Stimulated activated CD8-positive, alpha-beta memory T cell treated with anti-CD3 and anti-CD28 coated beads, Interleukin-2, amount 100 ng/mL, for 1 hour (primary cell): ENCODE data around the gene ABCC1.
"Not testable (repeated sequence)": the region's sequence is repeated elsewhere in the genome, so short reads cannot be mapped to it uniquely, and the experiment has no call there.

Experiments used
- DNase-seq, 2 donors: peaks; one replicate each; pipeline ENCODE4 v3.0.0-alpha.2; 2020; ENCODE audit warnings: low read depth in 2 of 2

ABCC1 gene

DNA sequence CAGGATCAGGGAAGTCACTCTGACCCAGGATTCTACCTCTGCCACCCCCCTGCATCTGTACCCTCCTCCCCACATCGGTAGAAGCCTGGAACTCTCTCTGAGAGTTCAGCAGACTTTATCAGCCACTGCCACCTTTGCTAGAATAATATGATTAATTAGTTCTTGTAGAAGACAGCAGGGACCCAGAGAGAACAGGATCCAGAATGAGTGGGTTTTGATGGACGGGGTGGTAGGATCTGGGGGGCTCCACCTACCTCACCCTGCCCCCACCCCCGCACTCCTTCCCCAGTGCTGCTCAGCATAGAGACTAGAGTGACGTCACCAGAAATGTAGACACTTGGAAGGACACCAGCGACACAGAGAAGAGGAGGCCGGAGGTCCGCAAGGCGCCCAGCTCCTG, 240.4 kb downstream of the ABCC1 start:
- no peak for DNase-seq

DNA sequence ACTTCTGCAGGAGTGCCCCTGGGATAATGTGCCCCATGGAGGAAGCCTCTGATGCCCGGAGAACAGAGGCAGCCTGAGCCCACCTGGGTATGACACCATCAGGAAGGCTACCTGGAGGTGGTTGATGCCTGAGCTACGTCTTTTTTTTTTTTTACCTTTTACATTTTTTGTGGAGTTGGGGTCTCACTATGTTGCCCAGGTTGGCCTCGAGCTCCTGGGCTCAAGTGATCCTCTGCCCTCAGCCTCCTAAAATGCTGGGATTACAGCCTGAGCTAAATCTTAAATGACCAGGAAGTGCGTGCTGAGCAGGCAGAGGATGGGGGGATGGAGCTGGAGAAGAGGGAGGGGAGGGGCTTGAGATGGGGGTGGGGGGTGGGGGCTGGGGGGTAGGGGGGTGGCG, 241.1 kb downstream of the ABCC1 start:
- DNase-seq, result no peak

DNA sequence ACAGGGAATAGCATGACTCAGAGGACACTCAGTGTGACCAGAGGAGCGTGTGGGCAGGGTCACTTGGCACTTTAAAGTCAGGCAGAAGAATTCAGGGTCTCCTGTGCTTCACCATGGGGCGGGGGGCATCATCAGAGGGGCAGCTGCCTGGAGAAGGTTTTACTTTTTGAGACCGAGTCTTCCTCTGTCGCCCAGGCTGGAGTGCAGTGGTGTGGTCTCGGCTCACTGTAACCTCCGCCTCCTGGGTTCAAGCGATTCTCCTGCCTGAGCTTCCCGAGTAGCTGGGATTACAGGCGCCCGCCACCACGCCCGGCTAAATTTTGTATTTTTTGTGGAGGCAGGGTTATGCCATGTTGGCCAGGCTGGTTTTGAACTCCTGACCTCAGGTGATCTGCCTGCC, 241.6 kb downstream of the ABCC1 start:
- DNase-seq, result not testable (repeated sequence)

DNA sequence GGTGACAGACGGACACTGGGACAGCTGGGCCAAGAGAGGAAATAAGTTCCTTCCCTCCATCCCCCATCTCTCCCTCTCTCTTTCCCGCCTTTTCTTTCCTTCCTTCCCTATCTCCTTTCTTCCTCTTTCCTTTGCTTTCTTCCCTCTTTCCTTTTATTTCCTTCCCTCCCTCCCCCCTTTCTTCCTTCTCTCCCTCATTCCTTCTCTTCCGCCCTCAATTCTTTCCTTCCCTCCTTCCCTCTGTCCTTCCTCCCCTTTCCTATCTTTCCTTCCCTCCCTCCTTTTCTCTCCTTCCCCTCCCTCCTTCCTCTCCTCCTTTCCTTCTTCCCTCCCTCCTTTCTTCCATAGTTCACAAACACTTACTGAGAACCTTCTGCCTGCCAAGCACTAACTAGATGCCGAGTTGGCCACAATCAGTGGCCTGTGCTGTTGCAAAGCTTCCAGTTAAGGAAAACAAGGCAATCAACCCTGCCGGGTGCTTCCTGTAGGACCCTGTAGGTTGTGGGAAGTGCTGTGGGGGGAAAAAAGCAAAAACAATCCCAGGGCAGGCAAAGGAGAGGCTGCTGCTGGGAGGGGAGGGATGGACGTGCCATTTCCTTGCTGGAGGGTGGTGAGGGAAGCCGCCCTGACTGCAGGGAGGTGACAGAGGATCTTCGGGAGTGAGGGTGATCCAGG, 242.2 kb downstream of the ABCC1 start:
- DNase-seq, result no peak
